ENCODE measurements around the gene LARP7. TPM values are rescaled to one million over a fixed set of nuclear protein-coding genes. Genes with fewer than 3 reads are reported as not detected.
"Not testable (repeated sequence)": the region's sequence is repeated elsewhere in the genome, so short reads cannot be mapped to it uniquely, and the experiment has no call there.

Gene LARP7
- total RNA-seq = 3.8 TPM

DNA sequence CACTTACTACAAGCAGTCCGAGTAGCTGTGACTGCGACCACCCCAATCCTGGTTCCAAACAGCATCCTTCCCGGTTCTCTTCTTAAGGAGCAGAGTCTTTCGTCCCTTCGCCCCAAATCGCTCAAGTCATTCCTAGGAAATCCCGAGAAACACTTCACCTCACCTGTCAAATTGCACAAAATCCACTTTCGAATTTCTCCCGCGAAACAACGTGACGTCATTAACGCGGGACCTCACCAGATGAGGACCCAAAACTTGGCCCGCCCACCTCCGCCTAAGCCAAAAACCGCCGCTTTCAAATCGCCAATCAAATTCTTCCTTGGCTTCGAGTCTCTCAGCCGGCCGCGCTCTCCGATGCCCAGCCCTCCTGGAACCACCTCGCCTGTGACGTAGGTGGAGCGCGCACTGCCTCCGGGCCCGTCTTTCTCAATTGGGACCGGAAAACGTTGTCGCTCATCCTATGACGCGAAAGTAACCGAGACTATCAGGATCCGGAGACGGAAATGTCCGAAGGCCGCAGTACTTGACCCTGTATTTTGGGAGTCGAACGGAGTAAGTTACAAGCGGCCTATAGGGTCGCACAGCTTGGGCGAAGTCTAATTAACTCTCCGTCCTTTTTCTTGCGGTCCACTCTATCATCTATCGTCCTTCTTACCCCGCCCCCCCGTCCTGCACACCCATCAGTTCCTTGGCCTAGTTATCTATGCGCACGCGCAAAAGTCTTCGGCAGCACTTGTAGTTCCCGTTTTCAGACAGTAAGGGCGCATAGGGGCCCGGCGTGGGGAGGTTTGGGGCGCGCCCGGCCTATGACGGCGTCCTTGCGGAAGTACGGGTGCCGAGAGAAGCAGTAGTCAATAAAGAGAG, at the start of gene LARP7, which contains the start of gene ZGRF1:
LARP7 (plus strand) TSS at position 456 of the 864 bp plus-strand sequence. CDS start 7,527 bp downstream, outside the sequence.
ZGRF1 (minus strand) TSS at position 222 of the 864 bp plus-strand sequence. CDS start 3,733 bp downstream, outside the sequence.
- DNase-seq (ENCODE audit: low read depth in 2 of 3, low spot score in 2 of 3) = peak; percentile 96 to 100 (median 99)

DNA sequence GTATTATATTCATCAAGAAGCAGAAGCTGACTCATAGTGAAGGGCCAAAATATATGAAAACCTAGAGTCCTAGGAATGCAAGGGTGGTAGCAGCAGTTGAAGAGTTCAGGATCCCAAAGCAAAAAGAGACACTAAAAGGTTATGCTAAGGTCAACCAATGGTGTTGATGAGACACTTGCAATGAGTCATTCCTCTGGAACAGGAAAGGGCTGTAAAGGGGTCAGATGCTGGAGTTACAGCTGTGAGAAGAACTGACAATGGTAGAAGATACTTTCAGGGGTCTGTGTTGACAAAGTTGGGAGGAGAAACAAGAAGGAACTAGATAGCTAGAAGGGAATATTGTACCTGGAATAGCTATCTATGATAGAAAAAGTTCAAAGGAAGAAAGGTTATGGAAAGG, 47.7 kb upstream of the LARP7 start:
- DNase-seq (ENCODE audit: low read depth in 2 of 3, low spot score in 2 of 3) = no peak

DNA sequence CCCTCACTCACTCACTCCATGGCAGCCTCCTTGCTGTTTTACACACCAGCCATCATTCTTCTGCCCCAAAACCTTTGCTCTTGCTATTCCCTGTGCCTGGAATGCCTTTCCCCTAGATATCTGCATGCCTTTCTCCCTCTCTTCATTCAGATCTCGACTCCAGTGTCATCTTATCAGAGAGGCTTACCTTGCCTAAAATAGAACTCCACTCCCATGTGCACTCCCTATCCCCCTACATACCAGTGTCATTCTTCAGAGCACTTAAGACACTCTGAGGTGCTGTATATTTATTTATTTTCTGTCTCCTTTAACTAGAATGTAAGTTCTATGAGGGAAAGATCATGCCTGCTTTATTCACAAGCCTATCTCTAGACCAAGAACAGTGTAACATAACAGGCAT, 45.4 kb upstream of the LARP7 start:
- DNase-seq (ENCODE audit: low read depth in 2 of 3, low spot score in 2 of 3) = no peak

DNA sequence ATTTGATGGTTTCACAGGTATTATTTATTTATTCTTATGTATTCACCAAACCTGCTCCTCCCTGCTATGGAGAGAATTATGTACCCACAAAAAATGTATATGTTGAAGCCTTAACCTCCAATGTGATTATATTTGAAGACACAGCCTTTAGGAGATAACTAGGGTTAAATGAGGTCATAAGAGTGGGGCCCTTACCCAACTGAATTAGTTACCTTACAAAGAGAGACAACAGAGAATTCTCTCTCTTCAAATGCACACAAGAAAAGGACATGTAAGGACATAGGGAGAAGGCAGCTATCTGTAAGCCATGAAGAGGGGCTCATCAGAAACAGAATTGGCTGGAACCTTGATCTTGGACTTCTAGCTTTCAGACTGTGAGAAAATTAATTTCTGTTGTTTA, 44.2 kb upstream of the LARP7 start:
- DNase-seq (ENCODE audit: low read depth in 2 of 3, low spot score in 2 of 3) = no peak

DNA sequence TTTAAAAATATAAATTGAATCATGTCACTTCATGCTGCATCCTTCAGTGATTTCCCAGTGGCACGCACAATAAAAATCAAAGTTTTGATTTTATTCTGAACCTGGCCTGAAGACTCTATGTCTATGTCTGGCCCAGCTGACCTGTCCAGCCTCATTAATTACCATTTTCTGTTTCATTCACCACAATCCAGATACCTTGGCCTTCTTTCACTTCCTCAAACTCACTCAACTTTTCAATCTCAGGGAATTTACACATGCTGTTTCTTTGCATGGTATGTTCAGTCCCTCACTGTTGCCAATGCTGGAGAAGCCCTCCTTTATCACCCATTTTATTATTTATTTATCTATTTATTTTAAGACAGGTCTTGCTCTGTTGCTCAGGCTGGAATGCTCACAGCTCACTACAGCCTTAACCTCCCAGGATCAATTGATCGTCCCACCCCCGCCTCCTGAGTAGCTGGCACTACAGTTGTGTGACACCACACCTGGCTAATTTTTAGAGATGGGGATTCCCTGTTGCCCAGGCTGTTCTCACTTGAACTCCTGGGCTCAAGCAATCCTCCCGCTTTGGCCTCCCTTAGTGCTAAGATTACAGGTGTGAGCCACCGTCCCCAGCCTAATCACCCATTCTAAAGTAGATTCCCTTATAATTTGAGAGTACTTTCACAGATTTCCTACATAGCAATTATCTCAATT, 43.4 kb upstream of the LARP7 start:
- DNase-seq (ENCODE audit: low read depth in 2 of 3, low spot score in 2 of 3) = no peak

DNA sequence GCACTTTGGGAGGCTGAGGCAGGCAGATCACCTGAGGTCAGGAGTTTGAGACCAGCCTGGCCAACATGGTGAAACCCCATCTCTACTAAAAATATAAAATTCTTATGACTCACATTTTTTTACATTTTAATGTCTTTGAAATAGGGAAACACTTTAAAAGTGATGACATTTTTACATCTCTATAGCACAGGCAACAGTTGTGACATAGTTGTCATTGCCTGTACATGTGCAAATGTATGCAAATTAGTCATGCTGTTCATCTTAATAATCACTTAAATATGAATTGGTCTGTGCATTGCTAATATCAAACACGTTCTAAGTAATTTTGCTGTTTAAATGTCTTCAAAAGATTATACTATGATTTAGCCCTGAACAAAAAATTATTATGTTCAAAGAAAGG, 42.0 kb upstream of the LARP7 start:
- DNase-seq (ENCODE audit: low read depth in 2 of 3, low spot score in 2 of 3) = no peak

DNA sequence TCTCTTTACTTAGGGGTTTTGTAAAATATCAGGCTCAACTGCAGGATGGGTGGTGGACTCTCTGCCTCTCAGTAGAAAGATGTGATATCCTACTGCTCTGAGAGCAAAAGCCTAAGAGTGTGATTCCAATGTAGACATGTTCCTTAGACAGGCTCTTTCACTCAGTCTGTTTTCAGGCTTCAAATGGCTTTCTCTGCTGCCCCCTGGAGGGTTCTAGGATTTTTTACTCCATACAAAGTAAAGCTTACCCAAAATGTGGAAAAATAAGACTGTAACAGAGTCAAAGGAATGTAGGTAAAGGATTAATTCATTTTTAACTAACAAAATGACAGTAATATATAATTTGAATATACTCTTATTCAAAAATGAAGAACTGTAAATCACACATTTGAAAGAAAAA, 32.4 kb upstream of the LARP7 start:
- peak; percentile 14 to 69 (median 39) for DNase-seq (ENCODE audit: low read depth in 2 of 3, low spot score in 2 of 3)

DNA sequence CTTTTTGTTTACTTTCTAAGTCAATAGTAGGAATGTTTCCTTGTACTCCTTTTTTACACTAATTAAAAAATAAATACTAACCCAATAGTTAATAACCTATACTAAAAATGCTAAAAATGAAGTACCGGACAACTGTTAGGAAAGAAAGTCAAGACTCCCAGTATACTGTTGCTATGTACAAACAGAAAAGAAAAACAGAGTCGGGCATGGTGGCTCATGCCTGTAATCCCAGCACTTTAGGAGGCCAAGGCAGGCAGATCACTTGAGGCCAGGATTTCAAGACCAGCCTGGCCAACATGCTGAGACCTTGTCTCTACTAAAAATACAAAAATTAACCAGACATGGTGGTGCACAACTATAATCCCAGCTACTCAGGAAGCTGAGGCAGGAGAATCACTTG, 24.1 kb upstream of the LARP7 start:
- not testable (repeated sequence) for DNase-seq (ENCODE audit: low read depth in 2 of 3, low spot score in 2 of 3)

DNA sequence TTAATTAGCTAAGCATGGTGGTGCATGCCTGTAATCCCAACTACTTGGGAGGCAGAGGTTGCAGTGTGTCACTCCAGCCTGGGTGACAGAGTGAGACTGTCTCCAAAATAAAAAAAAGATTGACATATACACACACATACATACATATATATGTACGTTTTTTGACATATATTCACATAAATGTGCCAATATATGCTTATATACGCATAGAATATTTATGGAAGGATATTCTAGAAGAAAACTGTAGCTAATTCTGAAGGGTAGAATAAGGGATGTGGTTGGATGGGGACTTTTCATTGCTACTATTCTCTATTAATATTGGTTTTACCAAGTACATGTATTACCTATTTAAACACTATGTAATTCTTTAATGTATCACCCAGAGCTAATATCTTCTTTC, 20.0 kb upstream of the LARP7 start:
- DNase-seq (ENCODE audit: low read depth in 2 of 3, low spot score in 2 of 3) = no peak

DNA sequence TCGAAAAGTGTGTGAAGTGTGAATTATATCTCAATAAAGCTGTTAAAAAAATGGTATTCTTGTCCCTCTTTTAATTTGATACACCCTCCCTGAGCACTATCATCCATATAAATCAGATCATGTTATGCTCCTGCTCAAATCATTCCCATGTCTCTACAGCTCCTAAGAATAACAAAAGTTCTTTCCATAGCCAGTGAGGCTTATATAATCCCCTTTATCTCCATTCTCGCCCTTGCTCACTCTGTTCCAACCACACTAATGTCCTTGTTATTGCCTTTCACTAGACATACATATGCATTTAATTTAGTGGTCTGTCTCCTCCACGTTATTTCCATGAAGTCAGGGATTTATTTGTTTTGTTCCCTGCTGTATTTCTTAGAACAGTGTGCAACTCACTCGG, 10.7 kb upstream of the LARP7 start:
- no peak for DNase-seq (ENCODE audit: low read depth in 2 of 3, low spot score in 2 of 3)

DNA sequence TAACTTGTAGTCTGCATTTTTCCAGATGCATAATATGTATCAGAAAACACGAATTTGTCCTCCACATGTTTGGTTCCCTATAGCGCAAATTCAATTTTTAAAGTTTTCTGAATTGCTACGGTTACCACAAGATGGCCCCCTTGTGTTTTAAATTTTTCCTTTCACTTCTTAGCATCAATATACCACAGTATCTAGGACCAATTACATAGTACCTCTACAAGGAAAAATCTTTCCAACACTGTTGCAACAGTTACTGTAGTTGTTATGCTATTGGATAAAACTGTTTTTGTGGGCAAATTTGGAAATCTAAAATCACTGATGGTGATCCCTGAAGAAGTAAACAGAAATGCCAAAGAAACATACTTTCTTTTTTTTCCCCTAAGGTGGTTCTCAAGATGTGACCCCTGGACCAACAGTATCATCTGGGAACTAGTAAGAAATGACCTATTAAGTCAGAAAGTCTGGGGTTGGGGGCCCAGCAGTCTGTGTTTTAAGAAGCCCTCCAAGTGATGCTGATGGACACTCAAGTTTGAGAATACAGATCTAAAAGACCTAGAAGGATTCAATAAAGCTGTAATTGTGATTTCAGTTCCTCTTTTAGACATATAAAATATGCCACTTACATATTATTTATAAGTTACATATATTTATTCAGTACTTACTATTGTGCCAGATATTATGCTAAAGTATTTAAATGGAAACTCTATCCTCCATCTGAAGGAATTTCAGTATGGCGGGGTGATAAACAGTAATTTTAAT, 3.3 kb upstream of the LARP7 start:
- DNase-seq (ENCODE audit: low read depth in 2 of 3, low spot score in 2 of 3) = peak in 2 of 3 donors; percentile 34 to 58

DNA sequence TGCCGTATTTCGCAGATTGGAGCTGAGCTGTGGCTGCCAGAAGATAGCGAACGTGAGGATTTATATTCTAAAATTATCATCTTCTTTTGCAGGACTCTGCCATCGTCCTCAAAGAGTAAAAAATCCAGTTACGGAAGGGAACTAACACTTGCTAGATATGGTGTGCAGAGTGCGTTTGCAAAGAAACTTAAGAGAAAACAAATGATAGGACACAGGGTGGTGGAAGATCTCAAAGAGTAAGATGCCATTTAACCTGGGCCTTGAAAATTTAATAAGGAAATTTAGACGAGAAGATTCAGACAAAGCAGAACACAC, 566 bp downstream of the LARP7 start:
- no peak for DNase-seq (ENCODE audit: low read depth in 2 of 3, low spot score in 2 of 3)

DNA sequence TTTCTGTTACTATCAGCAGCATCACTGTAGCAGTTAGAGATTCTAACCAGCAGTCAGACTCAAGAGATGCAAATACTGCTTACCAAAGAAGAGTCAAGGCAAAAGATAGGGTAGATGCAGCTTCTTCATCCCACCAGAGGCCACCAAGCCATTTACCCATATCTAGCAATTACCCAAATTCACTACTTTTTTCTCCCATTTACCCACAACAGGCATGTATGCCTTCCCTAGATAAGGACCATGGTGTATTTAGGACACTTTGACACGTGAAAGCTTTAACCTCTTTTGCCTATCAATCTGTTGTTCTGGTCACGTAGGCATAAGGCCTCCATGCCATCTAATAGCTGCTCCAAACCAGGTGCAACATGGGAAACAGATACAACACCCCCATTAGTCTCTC, 5.6 kb downstream of the LARP7 start:
- DNase-seq (ENCODE audit: low read depth in 2 of 3, low spot score in 2 of 3) = no peak

DNA sequence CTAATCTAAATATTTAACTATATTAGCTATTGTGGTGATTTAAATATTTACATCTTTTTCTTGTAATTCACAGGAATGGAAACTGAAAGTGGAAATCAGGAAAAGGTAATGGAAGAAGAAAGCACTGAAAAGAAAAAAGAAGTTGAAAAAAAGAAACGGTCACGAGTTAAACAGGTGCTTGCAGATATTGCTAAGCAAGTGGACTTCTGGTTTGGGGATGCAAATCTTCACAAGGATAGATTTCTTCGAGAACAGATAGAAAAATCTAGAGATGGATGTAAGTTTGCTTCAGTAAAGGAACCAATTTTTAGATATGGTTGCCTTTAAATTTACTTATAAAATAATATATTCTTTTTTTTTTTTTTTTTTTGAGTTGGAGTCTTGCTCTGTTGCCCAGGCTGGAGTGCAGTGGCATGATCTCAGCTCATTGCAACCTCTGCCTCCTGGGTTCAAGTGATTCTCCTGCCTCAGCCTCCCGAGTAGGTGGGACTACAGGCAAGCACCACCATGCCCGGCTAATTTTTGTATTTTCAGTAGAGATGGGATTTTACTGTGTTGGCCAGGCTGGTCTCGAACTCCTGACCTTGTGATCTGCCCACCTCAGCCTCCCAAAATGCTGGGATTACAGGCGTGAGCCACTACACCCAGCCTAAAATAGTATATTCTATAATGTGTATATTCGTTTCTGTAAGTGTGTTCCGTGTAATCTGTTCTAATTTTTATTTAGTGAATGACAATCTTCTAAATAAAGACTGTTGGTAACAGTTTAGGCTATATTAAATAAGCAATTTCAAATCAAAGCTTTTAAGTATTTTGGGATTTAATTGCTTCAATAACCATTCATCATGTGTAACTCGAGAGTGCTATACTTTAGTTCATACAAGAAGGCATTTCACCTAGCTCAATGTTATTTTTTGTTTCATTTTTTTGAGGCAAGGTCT, 7.9 kb downstream of the LARP7 start:
- DNase-seq (ENCODE audit: low read depth in 2 of 3, low spot score in 2 of 3) = not testable (repeated sequence)

DNA sequence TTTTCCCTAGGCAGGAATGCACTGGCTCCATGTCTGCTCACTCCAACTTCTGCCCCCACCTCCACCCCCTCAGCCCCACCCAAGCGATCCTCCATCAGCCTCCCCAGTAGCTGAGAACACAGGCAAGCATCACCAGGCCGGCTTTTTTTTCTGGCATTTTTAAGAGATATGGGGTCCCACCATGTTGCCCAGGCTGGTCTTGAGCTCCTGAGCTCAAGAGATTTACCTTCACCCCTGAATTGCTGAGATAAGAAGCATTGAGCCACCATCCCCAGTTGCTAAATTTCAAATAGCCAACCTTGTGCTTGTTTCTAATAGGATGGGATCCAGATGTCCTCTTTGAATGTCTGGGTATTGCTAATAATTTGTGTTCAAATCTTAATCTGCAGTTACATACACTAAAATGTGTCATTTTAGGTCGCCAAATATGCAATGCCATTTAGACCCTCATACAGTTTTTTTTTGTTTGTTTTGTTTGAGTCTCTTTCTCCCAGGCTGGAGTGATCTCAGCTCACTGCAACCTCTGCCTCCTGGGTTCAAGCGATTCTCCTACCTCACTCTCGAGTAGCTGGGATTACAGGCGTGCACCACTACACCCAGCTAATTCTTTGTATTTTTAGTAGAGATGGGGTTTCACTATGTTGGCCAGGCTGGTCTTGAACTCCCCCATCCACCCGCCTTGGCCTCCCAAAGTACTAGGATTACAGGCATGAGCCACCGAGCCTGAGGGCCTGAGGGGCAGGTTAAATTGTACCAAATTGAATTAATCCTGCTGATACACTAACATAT, 8.8 kb downstream of the LARP7 start:
- DNase-seq (ENCODE audit: low read depth in 2 of 3, low spot score in 2 of 3) = no peak

DNA sequence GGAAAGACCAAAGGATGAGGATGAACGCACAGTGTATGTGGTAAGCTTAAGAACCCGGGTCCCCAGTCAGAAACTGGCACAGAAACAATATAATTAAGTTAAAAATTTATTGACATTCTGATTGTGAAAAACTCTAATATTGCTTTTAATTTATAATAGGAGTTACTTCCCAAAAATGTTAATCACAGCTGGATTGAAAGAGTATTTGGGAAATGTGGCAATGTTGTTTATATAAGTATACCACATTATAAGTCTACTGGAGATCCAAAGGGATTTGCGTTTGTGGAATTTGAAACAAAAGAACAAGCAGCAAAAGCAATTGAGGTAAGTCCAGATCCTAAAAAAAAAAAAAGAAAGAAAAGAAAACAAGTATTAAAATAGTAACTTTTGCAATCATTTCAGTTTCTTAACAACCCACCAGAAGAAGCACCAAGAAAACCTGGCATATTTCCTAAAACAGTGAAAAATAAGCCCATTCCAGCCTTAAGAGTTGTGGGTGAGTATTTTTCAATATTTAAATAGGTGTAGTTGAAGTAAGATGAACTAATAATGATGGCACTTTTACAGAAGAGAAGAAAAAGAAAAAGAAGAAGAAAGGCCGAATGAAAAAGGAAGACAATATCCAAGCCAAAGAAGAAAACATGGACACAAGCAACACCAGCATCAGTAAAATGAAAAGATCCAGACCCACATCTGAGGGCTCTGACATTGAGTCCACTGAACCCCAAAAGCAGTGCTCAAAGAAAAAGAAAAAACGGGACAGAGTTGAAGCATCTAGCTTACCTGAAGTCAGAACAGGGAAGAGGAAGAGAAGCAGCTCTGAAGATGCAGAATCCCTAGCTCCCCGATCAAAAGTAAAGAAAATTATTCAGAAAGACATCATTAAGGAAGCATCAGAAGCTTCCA, 9.9 kb downstream of the LARP7 start:
- no peak for DNase-seq (ENCODE audit: low read depth in 2 of 3, low spot score in 2 of 3)

DNA sequence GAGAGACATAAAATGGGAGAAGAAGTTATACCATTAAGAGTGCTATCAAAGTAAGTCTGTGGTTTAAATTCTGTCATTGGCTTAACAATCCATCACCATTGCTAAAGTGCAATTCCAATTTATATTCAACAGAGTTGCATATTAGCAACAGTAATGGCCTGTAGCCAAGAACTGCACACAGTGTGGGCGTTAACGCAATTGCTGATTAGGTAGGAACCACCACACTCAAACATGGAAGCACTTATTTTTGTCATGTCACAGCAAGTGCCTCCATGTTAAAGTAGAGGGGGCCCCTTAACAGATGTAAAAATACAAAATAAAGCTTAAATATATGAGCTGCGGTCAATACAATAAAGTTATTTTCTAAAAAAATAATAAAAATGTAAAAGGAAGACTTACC, 10.8 kb downstream of the LARP7 start:
- DNase-seq (ENCODE audit: low read depth in 2 of 3, low spot score in 2 of 3) = no peak

DNA sequence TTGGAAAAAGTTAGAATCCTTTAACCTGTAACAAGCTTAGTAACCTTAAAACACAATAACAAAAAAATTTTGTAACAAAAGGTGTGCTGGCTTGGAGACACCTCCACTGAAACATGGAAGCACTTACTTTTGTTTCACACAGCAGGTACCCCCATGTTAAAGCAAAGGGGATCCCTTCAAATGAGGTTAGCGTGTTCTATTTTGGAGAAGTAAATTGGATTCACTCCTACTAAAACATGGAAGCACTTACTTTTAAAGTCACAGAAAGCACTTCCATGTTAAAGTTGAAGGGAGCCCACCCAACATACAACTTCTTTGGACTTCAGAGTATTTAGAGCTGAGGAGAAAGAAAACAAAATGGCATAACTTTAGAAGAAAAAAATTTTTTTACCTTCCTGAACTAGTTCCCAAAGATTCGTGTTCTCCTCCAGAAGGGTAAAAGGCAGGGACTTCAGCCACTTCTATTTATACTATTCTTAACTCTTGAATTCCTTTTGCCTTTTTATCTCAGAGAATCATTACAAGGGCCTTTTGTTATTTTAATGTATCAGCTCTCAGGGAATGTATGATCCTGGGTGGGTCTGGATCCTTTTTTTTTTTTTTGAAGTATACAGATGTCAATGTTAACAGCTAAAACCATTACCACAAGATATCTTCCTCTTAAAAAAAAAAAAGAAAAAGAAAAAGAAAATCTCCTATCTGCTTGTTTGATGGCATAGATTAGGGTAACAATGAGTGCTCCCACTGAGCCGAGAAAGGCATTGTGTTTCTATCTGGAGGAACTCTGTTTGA, 11.5 kb downstream of the LARP7 start:
- no peak for DNase-seq (ENCODE audit: low read depth in 2 of 3, low spot score in 2 of 3)
